ENCODE measurements around the gene LCTL.

DNA sequence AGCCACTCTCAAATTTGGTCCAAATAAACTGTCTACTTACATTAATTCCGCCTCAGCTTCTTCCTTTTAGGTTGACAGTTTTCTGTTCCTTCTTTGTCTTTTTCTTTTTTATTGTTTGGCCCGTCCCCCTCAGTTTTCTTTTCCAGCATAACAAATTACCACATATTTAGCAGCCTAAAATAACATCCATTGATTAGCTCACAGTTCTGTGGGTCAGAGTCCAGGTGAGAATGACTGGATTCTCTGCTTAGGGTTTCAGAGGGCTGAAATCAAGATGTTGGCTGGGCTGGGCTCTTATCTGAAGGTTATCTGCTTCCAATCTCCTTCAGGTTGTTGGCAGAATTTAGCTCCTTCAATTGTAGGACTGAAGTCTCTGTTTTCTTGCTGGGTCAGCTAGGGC lies 24.6 kb upstream of the LCTL start:
- TF ChIP-seq, protein P1, sequence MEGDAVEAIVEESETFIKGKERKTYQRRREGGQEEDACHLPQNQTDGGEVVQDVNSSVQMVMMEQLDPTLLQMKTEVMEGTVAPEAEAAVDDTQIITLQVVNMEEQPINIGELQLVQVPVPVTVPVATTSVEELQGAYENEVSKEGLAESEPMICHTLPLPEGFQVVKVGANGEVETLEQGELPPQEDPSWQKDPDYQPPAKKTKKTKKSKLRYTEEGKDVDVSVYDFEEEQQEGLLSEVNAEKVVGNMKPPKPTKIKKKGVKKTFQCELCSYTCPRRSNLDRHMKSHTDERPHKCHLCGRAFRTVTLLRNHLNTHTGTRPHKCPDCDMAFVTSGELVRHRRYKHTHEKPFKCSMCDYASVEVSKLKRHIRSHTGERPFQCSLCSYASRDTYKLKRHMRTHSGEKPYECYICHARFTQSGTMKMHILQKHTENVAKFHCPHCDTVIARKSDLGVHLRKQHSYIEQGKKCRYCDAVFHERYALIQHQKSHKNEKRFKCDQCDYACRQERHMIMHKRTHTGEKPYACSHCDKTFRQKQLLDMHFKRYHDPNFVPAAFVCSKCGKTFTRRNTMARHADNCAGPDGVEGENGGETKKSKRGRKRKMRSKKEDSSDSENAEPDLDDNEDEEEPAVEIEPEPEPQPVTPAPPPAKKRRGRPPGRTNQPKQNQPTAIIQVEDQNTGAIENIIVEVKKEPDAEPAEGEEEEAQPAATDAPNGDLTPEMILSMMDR (IDR thresholded peaks at IDR 0.05), result no peak
- TF ChIP-seq EZH2 (IDR thresholded peaks at IDR 0.05; ENCODE audit: borderline replicate concordance, insufficient read depth, low read depth, low read length, poor library complexity, severe bottlenecking), result no peak

Measured in B cell (primary cell).